Bronchial epithelial cell (primary cell): ENCODE results near the gene PPP3R1. TPM values are rescaled to one million over a fixed set of nuclear protein-coding genes. Genes with fewer than 3 reads are reported as not detected.

ENCODE experiments used
- DNase-seq: peaks from one replicate; pipeline ENCODE4 v3.0.0-alpha.2; 2010; ENCODE audit warnings: low read depth
- FAIRE-seq: peaks from 2 replicates; lab custom pipeline; 2011; peaks lifted over from hg19 to GRCh38; lab: Jason Lieb, UNC
- H3K27me3 ChIP-seq: 2 replicates; pipeline ENCODE4 v1.5.1; 2011; ENCODE audit warnings: low read length; ENCODE audit not compliant: control insufficient read depth, insufficient read depth
- H3K36me3 ChIP-seq: 2 replicates; pipeline ENCODE4 v1.5.1; 2011; ENCODE audit warnings: low read length; ENCODE audit not compliant: control insufficient read depth, insufficient read depth
- H3K4me3 ChIP-seq: 2 replicates; pipeline ENCODE4 v1.5.1; 2011; ENCODE audit warnings: mild to moderate bottlenecking, low read depth, low read length, control low read depth
- CTCF ChIP-seq: IDR thresholded peaks from 2 replicates; pipeline ENCODE4 v1.5.1; 2011; ENCODE audit warnings: mild to moderate bottlenecking, moderate library complexity, low read length, control low read depth, inconsistent platforms; ENCODE audit not compliant: insufficient read depth, severe bottlenecking
- total RNA-seq: library from RNA; depleted of rRNA; stranded (reverse); fragments of >200 nt; gene quantifications from 2 replicates; pipeline ENCODE4 v1.2.1, GENCODE V29; 2014

The PPP3R1 gene
- total RNA-seq, 1 donor from 2014 or later, result 19.2 TPM

DNA sequence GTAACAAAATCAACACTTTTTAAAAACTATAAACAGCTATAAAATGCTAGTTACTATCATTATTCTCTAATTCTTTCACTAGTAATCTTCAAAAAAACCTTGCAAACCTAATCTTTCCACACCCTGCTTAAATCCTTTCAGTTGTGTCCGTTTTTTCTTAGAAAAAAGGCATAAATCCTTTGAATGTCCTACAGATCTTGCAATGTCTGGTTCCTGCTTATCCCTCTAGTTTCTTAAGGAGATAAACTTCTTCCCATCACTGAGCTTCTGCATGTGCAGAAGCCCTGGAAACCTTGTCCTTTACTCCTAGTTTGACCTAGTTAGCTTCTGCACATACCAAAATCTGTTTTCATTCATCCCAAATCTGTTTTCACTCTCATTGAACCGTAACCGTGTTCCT lies 95.9 kb downstream of the PPP3R1 start:
- H3K27me3 ChIP-seq, result no peaks in the 10 kb centered on the region
- no peak for DNase-seq
- FAIRE-seq, result no peak

GRCh38 chr2:68155618-68156017 lies 96.7 kb downstream of the PPP3R1 start:
- peaks cover 4% of the 10 kb centered on the region for H3K36me3 ChIP-seq
- TF ChIP-seq CTCF, result no peak
- DNase-seq (no peak), FAIRE-seq (no peak)
- H3K27me3 ChIP-seq, result no peaks in the 10 kb centered on the region
- H3K4me3 ChIP-seq, result no peak overlapping the region

More for the DNA sequence above, 95.9 kb downstream of the PPP3R1 start:
- H3K36me3 ChIP-seq, result peaks cover 4% of the 10 kb centered on the region
- no peak for TF ChIP-seq CTCF
- peak overlapping the region; percentile 63 for H3K4me3 ChIP-seq

GRCh38 chr2:68152681-68153347 lies 99.5 kb downstream of the PPP3R1 start:
- FAIRE-seq (no peak), DNase-seq (no peak)
- H3K36me3 ChIP-seq, result no peaks in the 10 kb centered on the region
- no peak for TF ChIP-seq CTCF
- H3K4me3 ChIP-seq, result no peak overlapping the region
- H3K27me3 ChIP-seq, result no peaks in the 10 kb centered on the region

GRCh38 chr2:68151037-68151436 lies 101.3 kb downstream of the PPP3R1 start:
- no peak for FAIRE-seq
- TF ChIP-seq CTCF, result no peak
- Histone ChIP-seq H3K36me3 (no peaks in the 10 kb centered on the region), H3K27me3 (no peaks in the 10 kb centered on the region), H3K4me3 (no peak overlapping the region)
- peak; percentile 13 for DNase-seq

GRCh38 chr2:68141875-68142274 lies 110.5 kb downstream of the PPP3R1 start:
- no peaks in the 10 kb centered on the region for H3K27me3 ChIP-seq
- FAIRE-seq (no peak), DNase-seq (no peak)
- no peak for TF ChIP-seq CTCF
- no peaks in the 10 kb centered on the region for H3K36me3 ChIP-seq
- H3K4me3 ChIP-seq, result no peak overlapping the region
